SK-N-SH (cell line): ENCODE data around the gene CLASP2. TPM values are rescaled to one million over a fixed set of nuclear protein-coding genes. Genes with fewer than 3 reads are reported as not detected.

ENCODE experiments used
- CTCF ChIA-PET: fragments of 300-600, 350-600 bp; formaldehyde crosslinking; extraction: SDS; loops from one replicate; lab custom pipeline; 2021; lab: Yijun Ruan, JAX
- POLR2A ChIA-PET: fragments of 350-600 bp; sonication (Branson Sonifier 250); formaldehyde crosslinking; extraction: SDS; loops from one replicate; lab custom pipeline; 2020; ENCODE audit warnings: antibody characterized with exemption, inconsistent platforms; lab: Yijun Ruan, JAX
- DNase-seq: peaks from one replicate; pipeline ENCODE4 v3.0.0; 2012
- H2AFZ ChIP-seq: fragments of 200-600 bp; sonication (generic); 2 replicates; pipeline ENCODE4 v1.8.1; 2016; ENCODE audit warnings: antibody characterized with exemption, mild to moderate bottlenecking, low read depth
- H3F3A ChIP-seq: fragments of 200-600 bp; sonication (generic); replicated peaks from 2 replicates; pipeline ENCODE3; 2016; ENCODE audit warnings: antibody characterized with exemption, mild to moderate bottlenecking; ENCODE audit not compliant: insufficient read depth
- H3K27ac ChIP-seq, 2 experiments: fragments of 200-500 bp in 1 of 2; fragments of 200-600 bp in 1 of 2; sonication (Bioruptor generic) in 1 of 2; sonication (generic), shearing (Covaris generic) in 1 of 2; 2 replicates each; pipeline versions ENCODE4 v1.5.1 to v1.6.1; 2014 to 2016; ENCODE audit warnings: low read depth in 2 of 2, inconsistent platforms in 1 of 2, low read length in 1 of 2, mild to moderate bottlenecking in 1 of 2, mixed read lengths in 1 of 2
- H3K27me3 ChIP-seq: fragments of 200-600 bp; sonication (generic), shearing (Covaris generic); 2 replicates; pipeline ENCODE4 v1.6.1; 2016; ENCODE audit warnings: mixed run types; ENCODE audit not compliant: insufficient read depth
- H3K36me3 ChIP-seq, 2 experiments: fragments of 200-500 bp in 1 of 2; fragments of 200-600 bp in 1 of 2; sonication (Bioruptor generic) in 1 of 2; sonication (generic) in 1 of 2; replicated peaks in 1 of 2; 2 replicates each; pipeline versions ENCODE3 to v1.5.1; 2014 to 2016; ENCODE audit warnings: low read length in 1 of 2, mild to moderate bottlenecking in 1 of 2; ENCODE audit not compliant: insufficient read depth in 2 of 2, control insufficient read depth in 1 of 2
- H3K4me1 ChIP-seq, 2 experiments: fragments of 200-500 bp in 1 of 2; fragments of 200-600 bp in 1 of 2; sonication (Bioruptor generic) in 1 of 2; sonication (generic), shearing (Covaris generic) in 1 of 2; 2 replicates each; pipeline versions ENCODE4 v1.5.1 to v1.6.1; 2014 to 2016; ENCODE audit warnings: low read depth in 1 of 2, low read length in 1 of 2, mixed run types in 1 of 2; ENCODE audit not compliant: insufficient read depth in 2 of 2, control insufficient read depth in 1 of 2
- H3K4me2 ChIP-seq: fragments of 200-600 bp; sonication (generic), shearing (Covaris generic); 2 replicates; pipeline ENCODE4 v1.6.1; 2017; ENCODE audit warnings: mixed run types
- H3K4me3 ChIP-seq, 2 experiments: fragments of 200-500 bp in 1 of 2; fragments of 200-600 bp in 1 of 2; sonication (Bioruptor generic) in 1 of 2; sonication (generic), shearing (Covaris generic) in 1 of 2; 2 replicates each; pipeline versions ENCODE4 v1.5.1 to v1.8.1; 2014 to 2016; ENCODE audit warnings: low read depth in 2 of 2, inconsistent platforms in 1 of 2, low read length in 1 of 2, mild to moderate bottlenecking in 1 of 2, mixed read lengths in 1 of 2, moderate library complexity in 1 of 2
- H3K79me2 ChIP-seq: fragments of 200-600 bp; sonication (generic); 2 replicates; pipeline ENCODE4 v1.8.1; 2017; ENCODE audit warnings: mild to moderate bottlenecking; ENCODE audit not compliant: insufficient read depth
- H3K9ac ChIP-seq: fragments of 200-600 bp; sonication (generic); 2 replicates; pipeline ENCODE4 v1.6.1; 2017; ENCODE audit warnings: mixed run types
- H3K9me2 ChIP-seq: fragments of 200-600 bp; sonication (generic); 2 replicates; pipeline ENCODE4 v1.6.1; 2017; ENCODE audit warnings: mixed run types
- H3K9me3 ChIP-seq: fragments of 200-600 bp; sonication (generic); 2 replicates; pipeline ENCODE4 v1.6.1; 2017; ENCODE audit warnings: mixed run types, mild to moderate bottlenecking, moderate library complexity
- H4K20me1 ChIP-seq: fragments of 200-600 bp; sonication (generic); 2 replicates; pipeline ENCODE4 v1.6.1; 2017; ENCODE audit warnings: mild to moderate bottlenecking, mixed run types; ENCODE audit not compliant: insufficient read depth
- CHD2 ChIP-seq: fragments of 150-350 bp; IDR thresholded peaks from 2 replicates; pipeline ENCODE4 v1.6.1; 2018; ENCODE audit warnings: low read length; ENCODE audit not compliant: partially characterized antibody
- ELF1 ChIP-seq: IDR thresholded peaks from 2 replicates; pipeline ENCODE4 v1.4.0; 2012
- FOXM1 ChIP-seq: IDR thresholded peaks from 2 replicates; pipeline ENCODE4 v1.4.0; 2012; ENCODE audit warnings: low read depth, mild to moderate bottlenecking
- GABPA ChIP-seq: IDR thresholded peaks from 2 replicates; pipeline ENCODE4 v1.4.0; 2012; ENCODE audit warnings: low read depth, mild to moderate bottlenecking
- IRF3 ChIP-seq: fragments of 150-350 bp; IDR thresholded peaks from 2 replicates; pipeline ENCODE4 v1.6.1; 2016; ENCODE audit warnings: mild to moderate bottlenecking, low read depth, low read length
- POLR2AphosphoS5 ChIP-seq: IDR thresholded peaks from 2 replicates; pipeline ENCODE4 v1.6.1; 2012; ENCODE audit warnings: low read depth, low read length
- RAD21 ChIP-seq: IDR thresholded peaks from 2 replicates; pipeline ENCODE4 v1.6.1; 2012; ENCODE audit warnings: mild to moderate bottlenecking, low read length
- RCOR1 ChIP-seq: fragments of 150-350 bp; IDR thresholded peaks from 2 replicates; pipeline ENCODE4 v1.6.1; 2017; ENCODE audit warnings: antibody characterized with exemption, low read length
- RFX5 ChIP-seq: IDR thresholded peaks from 2 replicates; pipeline ENCODE4 v1.6.1; 2012; ENCODE audit warnings: mild to moderate bottlenecking, improper control_type of control experiment, low read length
- RXRA ChIP-seq: IDR thresholded peaks from 2 replicates; pipeline ENCODE4 v1.4.0; 2012; ENCODE audit warnings: low read depth, mild to moderate bottlenecking, borderline replicate concordance
- SMC3 ChIP-seq: IDR thresholded peaks from 2 replicates; pipeline ENCODE4 v1.6.1; 2012; ENCODE audit warnings: low read depth, low read length, improper control_type of control experiment
- TAF1 ChIP-seq: IDR thresholded peaks from 2 replicates; pipeline ENCODE4 v1.6.1; 2012; ENCODE audit warnings: low read depth, mild to moderate bottlenecking, low read length, moderate library complexity, borderline replicate concordance
- TCF12 ChIP-seq: IDR thresholded peaks from 2 replicates; pipeline ENCODE4 v1.4.0; 2012
- ZBTB33 ChIP-seq: IDR thresholded peaks from 2 replicates; pipeline ENCODE4 v1.4.0; 2012; ENCODE audit warnings: low read depth, borderline replicate concordance
- WGBS: methylation state at CpG from one replicate; pipeline ENCODE4 v1.1.6; 2017; ENCODE audit warnings: low lambda C conversion rate; 5-methylcytosine and 5-hydroxymethylcytosine counted together
- polyA plus RNA-seq, 3 experiments: library from polyadenylated mRNA; depleted of rRNA; stranded (reverse); fragments of >200 nt; gene quantifications; 2 replicates each; pipeline ENCODE4 v1.2.3, GENCODE V29; 2012
- TF ChIP-seq, protein P1 (sequence below): IDR thresholded peaks from 2 replicates; pipeline ENCODE4; 2012
- TF ChIP-seq, protein P2 (sequence below): fragments of 200-600 bp; sonication (generic); IDR thresholded peaks from 2 replicates; pipeline ENCODE4 v1.6.1; 2017; ENCODE audit warnings: antibody characterized with exemption, mild to moderate bottlenecking, moderate library complexity
- TF ChIP-seq, protein P3 (sequence below): IDR thresholded peaks from 2 replicates; pipeline ENCODE4 v1.4.0; 2012; ENCODE audit warnings: low read depth, borderline replicate concordance
- TF ChIP-seq, protein P4 (sequence below): IDR thresholded peaks from 2 replicates; pipeline ENCODE4 v1.4.0; 2012; ENCODE audit warnings: low read depth
- TF ChIP-seq, protein P5 (sequence below): IDR thresholded peaks from 2 replicates; pipeline ENCODE4 v1.6.1; 2012; ENCODE audit warnings: mild to moderate bottlenecking, low read depth, low read length, moderate library complexity

Gene CLASP2
- polyA plus RNA-seq, 1 of the 3 experiments (the other 2 are of a cell fraction): 13.2 TPM

DNA sequence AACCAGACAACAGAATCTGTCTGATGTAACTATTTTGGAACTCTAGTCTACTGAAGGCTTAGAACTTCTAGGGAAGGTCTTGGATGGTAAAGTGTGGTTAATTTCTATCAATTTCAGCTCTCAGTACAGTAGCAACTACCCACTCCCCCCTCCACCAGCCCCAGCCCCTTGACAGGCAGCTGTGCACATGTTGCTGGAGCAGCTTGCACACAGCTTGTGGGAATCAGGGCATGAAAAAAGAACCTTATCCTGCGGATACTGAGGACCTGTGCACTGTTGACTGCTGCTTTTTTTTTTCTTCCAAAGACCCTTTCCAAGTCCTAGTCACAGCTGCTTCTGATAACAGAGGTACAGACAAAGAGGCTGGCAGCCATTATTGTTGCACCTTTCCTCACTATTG, 196.3 kb downstream of the CLASP2 start:
- no peaks in the 10 kb centered on the region for H4K20me1 ChIP-seq
- no peak overlapping the region for H3K4me2 ChIP-seq
- H3K27ac ChIP-seq: no peak overlapping the region; a peak in 1 of 4 replicates
- no peak overlapping the region for H2AFZ ChIP-seq
- no peaks in the 10 kb centered on the region for H3K27me3 ChIP-seq
- no peak for DNase-seq
- H3K9ac ChIP-seq: no peak overlapping the region
- 92% methylated on average over 1 of the region's 1 CpG for WGBS
- H3K4me3 ChIP-seq: no peak overlapping the region
- H3K4me1 ChIP-seq: peaks cover 0 to 2% of the 10 kb centered on the region in 2 experiments; a peak in 2 of 4 replicates
- H3K79me2 ChIP-seq: peaks cover 5% of the 10 kb centered on the region; the same call in 1 of the 2 replicates
- peaks cover 8% of the 10 kb centered on the region for H3K9me3 ChIP-seq
- no peaks in the 10 kb centered on the region for H3K9me2 ChIP-seq
- CTCF ChIA-PET: interaction anchor here (0.8 kb wide), 1 partner anchor 265 kb away, joined by 4 read pairs; no protein-coding TSS in a partner anchor
- H3F3A ChIP-seq: no peaks in the 10 kb centered on the region
- no peak for TF ChIP-seq GABPA
- TF ChIP-seq ZBTB33: no peak
- TF ChIP-seq ELF1: no peak
- TF ChIP-seq FOXM1: no peak
- TF ChIP-seq RAD21: no peak
- no peak for TF ChIP-seq RCOR1
- TF ChIP-seq CHD2: no peak
- TF ChIP-seq, protein P1, sequence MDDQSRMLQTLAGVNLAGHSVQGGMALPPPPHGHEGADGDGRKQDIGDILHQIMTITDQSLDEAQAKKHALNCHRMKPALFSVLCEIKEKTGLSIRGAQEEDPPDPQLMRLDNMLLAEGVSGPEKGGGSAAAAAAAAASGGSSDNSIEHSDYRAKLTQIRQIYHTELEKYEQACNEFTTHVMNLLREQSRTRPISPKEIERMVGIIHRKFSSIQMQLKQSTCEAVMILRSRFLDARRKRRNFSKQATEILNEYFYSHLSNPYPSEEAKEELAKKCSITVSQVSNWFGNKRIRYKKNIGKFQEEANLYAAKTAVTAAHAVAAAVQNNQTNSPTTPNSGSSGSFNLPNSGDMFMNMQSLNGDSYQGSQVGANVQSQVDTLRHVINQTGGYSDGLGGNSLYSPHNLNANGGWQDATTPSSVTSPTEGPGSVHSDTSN: no peak
- no peak for TF ChIP-seq RXRA
- TF ChIP-seq TAF1: no peak
- TF ChIP-seq IRF3: no peak
- TF ChIP-seq, protein P2, sequence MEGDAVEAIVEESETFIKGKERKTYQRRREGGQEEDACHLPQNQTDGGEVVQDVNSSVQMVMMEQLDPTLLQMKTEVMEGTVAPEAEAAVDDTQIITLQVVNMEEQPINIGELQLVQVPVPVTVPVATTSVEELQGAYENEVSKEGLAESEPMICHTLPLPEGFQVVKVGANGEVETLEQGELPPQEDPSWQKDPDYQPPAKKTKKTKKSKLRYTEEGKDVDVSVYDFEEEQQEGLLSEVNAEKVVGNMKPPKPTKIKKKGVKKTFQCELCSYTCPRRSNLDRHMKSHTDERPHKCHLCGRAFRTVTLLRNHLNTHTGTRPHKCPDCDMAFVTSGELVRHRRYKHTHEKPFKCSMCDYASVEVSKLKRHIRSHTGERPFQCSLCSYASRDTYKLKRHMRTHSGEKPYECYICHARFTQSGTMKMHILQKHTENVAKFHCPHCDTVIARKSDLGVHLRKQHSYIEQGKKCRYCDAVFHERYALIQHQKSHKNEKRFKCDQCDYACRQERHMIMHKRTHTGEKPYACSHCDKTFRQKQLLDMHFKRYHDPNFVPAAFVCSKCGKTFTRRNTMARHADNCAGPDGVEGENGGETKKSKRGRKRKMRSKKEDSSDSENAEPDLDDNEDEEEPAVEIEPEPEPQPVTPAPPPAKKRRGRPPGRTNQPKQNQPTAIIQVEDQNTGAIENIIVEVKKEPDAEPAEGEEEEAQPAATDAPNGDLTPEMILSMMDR: no peak
- TF ChIP-seq, protein P3, sequence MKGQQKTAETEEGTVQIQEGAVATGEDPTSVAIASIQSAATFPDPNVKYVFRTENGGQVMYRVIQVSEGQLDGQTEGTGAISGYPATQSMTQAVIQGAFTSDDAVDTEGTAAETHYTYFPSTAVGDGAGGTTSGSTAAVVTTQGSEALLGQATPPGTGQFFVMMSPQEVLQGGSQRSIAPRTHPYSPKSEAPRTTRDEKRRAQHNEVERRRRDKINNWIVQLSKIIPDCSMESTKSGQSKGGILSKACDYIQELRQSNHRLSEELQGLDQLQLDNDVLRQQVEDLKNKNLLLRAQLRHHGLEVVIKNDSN: no peak
- TF ChIP-seq RFX5: no peak
- no peak for TF ChIP-seq TCF12
- TF ChIP-seq, protein P4, sequence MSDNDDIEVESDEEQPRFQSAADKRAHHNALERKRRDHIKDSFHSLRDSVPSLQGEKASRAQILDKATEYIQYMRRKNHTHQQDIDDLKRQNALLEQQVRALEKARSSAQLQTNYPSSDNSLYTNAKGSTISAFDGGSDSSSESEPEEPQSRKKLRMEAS: no peak
- TF ChIP-seq, protein P5, sequence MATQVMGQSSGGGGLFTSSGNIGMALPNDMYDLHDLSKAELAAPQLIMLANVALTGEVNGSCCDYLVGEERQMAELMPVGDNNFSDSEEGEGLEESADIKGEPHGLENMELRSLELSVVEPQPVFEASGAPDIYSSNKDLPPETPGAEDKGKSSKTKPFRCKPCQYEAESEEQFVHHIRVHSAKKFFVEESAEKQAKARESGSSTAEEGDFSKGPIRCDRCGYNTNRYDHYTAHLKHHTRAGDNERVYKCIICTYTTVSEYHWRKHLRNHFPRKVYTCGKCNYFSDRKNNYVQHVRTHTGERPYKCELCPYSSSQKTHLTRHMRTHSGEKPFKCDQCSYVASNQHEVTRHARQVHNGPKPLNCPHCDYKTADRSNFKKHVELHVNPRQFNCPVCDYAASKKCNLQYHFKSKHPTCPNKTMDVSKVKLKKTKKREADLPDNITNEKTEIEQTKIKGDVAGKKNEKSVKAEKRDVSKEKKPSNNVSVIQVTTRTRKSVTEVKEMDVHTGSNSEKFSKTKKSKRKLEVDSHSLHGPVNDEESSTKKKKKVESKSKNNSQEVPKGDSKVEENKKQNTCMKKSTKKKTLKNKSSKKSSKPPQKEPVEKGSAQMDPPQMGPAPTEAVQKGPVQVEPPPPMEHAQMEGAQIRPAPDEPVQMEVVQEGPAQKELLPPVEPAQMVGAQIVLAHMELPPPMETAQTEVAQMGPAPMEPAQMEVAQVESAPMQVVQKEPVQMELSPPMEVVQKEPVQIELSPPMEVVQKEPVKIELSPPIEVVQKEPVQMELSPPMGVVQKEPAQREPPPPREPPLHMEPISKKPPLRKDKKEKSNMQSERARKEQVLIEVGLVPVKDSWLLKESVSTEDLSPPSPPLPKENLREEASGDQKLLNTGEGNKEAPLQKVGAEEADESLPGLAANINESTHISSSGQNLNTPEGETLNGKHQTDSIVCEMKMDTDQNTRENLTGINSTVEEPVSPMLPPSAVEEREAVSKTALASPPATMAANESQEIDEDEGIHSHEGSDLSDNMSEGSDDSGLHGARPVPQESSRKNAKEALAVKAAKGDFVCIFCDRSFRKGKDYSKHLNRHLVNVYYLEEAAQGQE: no peak
- TF ChIP-seq SMC3: no peak
- no peak for TF ChIP-seq POLR2AphosphoS5
- TF ChIP-seq, all 33 proteins: peak for 0
- peaks cover 9 to 45% of the 10 kb centered on the region in 2 experiments for H3K36me3 ChIP-seq
- POLR2A ChIA-PET: no interaction called here
